GM19397 (cell line): Measurements from ENCODE around the gene RPS6KA4.

Experiments used
- ATAC-seq: cut with Tn5 transposase; IDR thresholded peaks from one replicate; pipeline ENCODE4 v1.9.1; 2021; ENCODE audit warnings: mild to moderate bottlenecking, moderate library complexity; ENCODE audit not compliant: unreplicated experiment

RPS6KA4 gene

DNA sequence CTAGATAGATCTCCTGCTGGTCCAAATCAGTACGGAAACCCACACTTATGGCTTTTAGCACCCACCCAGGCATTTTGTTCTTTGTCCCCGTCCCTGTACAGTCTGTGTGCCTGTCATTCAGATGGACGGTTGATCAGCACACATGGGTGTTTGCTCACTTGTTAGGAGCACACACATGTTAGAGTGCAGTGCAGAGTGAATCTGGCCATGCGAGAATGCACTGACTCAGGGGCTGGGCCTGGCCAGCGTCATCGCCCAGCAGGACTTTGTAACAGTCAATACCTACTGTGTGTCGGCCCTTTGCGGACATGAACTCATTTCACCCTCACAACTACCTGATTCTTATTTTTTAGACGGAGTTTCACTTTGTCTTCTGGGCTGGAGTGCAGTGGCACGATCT is 3.4 kb downstream of the RPS6KA4 start:
- ATAC-seq: no peak

DNA sequence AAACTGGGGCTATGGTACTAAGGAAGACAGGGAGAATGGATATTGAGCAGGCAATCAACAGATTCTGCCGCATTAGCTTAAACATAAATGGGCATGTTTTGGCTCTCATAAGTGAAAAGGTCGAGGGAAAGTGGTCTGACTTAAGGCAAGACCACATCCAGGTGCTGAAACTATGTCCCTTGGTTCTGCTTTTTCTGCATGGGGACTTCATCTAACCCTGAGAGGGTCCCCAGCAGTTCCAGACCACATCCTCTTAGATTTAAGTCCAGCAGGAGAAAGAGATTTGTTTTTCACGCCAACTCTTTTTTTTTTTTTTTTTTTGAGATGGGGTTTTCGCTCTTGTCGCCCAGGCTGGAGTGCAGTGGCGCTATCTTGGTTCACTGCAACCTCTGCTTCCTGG is 5.5 kb downstream of the RPS6KA4 start:
- no peak for ATAC-seq

DNA sequence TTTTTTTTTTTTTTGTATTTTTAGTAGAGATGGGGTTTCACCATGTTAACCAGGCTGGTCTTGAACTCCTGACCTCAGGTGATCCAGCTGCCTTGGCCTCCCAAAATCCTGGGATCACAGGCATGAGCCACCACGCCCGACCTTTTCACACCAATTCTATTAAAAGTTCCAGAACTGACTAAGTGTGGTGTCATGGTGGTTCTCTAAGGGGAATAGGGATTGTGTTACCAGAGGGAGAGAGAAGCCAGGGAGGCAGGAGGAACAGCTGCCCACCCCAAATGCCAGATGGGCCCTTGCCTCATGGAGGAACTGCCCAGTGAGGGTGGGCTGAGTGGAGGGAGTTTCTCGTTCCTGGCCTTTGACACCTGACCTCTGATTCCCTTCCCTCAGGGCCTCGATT is 5.9 kb downstream of the RPS6KA4 start:
- no peak for ATAC-seq

DNA sequence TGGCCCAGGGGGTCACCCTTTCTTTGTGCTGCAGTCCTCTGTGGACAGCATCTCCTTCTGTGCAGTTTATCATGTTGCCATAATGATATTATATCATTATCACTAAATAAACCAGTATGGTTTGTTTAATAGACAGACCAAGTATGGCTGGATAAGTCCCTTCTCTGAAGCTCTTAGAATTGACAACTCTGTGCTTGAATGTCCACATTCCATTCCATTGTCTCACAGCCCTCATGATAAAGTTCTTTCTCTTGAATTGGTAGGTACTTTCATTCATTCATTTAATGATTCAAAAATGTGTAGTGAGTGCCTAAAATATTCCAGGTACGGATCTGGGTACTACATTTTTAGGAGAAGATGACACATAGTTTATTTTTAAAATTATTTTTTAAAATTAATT is 7.8 kb downstream of the RPS6KA4 start:
- no peak for ATAC-seq

DNA sequence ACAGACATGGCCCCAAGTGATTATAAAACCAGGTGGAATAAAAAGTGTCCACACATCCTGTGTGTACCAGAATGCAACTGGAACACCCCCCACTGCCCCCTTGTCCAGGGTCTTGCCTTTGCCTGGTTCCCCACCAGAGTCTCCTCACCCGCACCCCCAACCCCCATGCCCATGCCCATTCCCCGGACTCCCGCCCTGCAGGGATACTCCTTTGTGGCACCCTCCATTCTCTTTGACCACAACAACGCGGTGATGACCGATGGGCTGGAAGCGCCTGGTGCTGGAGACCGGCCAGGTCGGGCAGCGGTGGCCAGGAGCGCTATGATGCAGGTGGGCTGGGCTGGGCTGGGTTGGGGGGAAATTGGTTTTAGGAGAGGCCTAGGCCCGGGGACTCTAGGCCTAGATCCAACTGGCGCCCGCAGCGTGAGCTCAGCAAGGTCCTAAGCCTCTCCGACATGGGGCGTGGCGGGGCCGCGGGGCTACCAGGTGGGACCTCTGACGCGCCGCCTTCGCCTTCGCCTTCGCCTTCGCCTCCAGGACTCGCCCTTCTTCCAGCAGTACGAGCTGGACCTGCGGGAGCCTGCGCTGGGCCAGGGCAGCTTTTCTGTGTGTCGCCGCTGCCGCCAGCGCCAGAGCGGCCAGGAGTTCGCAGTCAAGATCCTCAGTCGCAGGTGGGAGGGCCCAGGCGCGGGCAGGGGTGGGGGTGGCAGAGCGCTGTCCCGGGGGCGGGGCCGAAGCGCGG is 9.1 kb downstream of the RPS6KA4 start:
- ATAC-seq: no peak

DNA sequence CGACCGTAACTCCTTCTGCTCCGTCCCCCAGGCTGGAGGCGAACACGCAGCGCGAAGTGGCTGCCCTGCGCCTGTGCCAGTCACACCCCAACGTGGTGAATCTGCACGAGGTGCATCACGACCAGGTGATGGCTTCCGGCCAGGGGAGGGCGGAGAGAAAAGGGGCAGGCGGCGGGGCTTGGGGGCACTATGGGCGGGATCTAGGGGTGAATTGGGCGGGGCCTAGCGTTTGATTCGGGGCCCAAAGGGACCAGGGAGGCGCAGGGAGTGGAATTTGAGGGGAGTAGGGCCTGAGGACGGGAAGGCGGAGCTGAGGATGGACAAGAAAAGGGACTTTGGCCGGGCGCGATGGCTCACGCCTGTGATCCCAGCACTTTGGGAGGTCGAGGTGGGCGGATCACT is 9.7 kb downstream of the RPS6KA4 start:
- no peak for ATAC-seq

DNA sequence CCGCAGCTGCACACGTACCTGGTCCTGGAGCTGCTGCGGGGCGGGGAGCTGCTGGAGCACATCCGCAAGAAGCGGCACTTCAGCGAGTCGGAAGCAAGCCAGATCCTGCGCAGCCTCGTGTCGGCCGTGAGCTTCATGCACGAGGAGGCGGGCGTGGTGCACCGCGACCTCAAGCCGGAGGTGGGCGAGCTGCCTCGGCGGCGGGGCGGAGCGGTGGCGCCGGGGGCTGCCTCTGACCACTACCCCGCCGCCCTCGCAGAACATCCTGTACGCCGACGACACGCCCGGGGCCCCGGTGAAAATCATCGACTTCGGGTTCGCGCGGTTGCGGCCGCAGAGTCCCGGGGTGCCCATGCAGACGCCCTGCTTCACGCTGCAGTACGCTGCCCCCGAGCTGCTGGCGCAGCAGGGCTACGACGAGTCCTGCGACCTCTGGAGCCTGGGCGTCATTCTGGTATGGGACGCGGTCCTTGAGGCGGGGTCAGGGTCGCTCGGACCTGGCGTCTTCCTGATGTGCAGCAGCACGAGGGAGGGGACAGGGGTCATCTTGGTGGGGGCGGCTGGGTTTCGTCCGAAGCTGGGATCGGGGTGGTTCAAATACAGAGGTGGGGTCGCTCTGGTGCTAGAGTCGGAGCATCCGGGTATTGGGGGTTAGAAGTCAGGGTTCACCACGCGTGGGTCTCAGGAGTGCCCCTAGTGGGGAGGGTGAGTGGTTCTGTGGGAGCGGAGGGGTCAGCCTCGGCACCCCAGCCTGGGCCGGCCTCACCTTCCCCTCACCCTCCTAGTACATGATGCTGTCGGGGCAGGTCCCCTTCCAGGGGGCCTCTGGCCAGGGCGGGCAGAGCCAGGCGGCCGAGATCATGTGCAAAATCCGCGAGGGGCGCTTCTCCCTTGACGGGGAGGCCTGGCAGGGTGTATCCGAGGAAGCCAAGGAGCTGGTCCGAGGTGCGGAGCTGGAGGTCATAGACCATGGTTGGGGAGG is 10.8 kb downstream of the RPS6KA4 start:
- ATAC-seq: no peak

DNA sequence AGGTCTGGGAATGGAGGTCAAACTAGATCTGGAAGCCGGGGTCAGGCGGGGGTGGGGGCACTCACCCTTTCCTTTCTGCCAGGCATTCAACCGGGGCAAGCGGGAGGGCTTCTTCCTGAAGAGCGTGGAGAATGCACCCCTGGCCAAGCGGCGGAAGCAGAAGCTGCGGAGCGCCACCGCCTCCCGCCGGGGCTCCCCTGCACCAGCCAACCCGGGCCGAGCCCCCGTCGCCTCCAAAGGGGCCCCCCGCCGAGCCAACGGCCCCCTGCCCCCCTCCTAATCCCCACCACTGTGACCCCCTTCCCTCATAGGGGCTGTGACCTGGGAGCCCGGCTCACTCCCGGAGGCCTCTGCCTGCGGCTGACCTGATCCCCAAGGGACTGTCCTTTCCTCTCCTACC is 12.2 kb downstream of the RPS6KA4 start:
- ATAC-seq: no peak

DNA sequence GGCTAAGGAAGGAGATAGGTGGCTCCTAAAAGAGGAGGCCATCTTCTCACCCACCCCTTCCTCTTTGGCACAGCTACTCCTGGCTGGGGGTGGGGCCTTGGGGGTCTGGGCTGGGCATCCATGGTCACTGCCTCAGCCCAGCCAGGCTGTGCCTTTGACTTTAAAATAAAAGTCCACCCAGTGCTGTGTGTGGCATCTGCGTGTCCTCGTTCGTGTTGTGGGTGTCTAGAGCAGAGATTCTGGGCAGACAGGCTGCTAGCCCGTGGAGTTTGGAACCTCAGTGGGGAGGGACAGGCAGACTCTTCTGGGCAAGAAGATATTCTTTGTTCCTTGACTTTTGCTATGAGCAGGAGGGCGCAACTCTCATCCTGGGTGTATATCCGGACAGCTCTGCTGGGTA is 13.1 kb downstream of the RPS6KA4 start:
- ATAC-seq: no peak

DNA sequence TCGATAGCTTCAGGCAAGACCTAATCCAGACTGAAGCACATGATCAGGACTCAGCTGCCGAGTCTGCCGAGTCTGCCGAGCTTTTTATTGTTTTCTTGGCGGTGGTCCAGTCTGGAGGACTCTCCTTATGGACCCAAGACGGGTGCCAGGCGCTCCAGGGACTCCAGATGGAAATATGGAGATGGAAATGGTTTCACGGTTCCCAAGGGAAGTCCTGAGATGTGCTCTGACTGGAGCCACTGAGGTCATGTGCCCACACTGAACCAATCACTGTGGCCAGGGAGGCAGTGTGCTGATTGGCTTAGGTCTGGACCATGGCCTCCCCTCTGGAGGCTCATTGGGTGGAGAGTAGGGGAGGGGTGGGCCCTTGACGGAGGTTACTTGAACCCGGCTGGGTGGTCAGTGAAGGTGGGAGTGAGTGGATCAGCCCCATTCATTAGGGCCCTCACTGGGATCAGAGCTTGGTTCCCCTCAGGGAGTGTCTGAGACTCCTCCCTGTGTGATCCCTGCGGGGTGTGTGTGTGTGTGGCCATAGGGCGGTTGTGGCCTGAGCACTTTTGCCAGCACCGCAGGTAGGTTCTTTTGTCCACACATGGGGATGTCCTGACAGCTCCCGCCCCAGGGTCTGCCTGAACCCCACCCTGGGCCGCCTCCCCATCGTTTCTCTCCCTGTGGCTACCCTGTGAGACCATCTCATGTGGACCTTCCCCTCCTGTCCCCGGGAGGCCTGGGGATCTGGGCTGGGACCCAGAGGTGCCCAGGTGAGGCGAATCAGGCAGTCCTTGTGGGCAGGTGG is 14.0 kb downstream of the RPS6KA4 start:
- ATAC-seq: no peak

DNA sequence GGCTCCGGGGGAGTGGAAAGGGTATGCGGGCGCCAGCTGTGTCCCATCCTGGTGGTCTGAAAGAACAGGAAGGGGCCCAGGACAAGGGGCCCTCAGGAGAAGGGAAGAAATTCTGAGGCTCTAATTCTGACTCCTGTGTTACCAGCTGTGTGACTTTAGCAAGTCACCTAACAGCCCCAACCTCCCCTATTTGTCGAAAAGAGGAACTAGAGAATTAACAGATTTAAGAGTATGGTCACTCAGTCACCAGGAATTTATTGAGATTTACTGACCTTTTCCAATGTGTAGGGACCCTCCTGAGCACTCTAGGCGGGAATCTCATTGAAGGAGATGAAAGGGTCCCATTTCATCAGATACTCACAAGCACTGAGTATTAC is 14.6 kb downstream of the RPS6KA4 start:
- ATAC-seq: no peak

DNA sequence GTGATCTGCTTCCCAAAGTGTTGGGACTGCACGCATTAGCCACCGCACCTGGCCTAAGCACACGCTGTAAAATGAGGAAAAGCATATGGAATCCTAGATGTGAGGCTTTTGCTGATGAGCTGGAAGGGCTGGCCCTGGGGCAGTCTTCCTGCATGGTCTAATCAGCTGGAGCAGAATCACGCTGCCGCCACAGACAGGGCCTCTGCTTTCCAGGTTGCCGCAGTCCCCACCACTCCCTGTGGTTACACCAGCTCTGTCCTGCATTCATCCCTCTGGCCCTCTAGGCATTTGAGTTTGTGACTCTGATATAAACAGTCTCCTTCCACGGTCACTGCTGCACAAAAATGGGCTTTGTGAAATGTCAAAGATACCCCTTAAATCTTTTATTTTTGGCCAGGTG is 17.1 kb downstream of the RPS6KA4 start:
- no peak for ATAC-seq

DNA sequence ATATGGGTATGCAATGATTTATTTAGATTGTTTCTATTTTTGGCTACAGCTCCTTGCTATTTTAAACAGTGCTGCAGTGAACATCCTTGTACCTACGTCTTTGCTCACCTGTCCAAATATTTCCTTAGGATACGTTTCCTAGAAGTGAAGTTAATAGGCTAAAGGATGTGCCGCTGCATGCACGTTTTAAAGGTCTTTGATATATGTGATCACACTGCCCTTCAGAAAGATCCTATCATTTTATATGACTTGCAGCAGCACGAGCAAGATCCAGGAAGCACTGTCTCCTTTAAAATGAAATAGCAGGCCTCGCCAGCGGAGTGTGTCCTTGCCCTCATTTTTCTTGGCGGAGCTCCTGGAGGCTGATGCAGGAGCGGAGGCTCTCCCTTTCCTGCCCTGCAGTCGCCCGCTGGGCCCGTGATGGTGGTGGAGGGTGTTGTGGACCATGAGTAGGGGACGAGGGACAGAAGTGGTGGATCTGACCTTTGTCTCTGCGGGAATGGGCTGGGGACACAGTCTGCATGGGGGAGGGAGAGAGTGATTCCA is 19.4 kb downstream of the RPS6KA4 start:
- no peak for ATAC-seq

DNA sequence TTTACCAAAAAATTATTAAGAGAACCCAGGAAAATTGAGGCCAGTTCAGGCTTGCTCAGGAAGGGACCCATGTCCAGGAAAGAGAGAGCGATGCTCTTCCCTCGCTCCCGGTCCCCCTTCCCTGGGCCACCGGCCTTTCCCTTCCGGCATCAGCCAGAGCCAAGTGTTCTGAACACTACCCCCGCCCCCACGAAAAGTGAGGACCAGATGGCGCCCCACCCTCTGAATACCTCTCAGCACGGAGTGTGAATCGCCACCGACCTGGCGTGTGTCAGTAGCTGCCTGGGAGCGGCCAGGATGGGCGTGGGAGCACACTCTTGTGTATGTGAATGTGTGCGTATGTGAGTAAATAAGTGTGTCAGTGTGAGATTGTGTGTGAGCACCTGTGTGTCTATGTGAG is 20.2 kb downstream of the RPS6KA4 start:
- no peak for ATAC-seq

DNA sequence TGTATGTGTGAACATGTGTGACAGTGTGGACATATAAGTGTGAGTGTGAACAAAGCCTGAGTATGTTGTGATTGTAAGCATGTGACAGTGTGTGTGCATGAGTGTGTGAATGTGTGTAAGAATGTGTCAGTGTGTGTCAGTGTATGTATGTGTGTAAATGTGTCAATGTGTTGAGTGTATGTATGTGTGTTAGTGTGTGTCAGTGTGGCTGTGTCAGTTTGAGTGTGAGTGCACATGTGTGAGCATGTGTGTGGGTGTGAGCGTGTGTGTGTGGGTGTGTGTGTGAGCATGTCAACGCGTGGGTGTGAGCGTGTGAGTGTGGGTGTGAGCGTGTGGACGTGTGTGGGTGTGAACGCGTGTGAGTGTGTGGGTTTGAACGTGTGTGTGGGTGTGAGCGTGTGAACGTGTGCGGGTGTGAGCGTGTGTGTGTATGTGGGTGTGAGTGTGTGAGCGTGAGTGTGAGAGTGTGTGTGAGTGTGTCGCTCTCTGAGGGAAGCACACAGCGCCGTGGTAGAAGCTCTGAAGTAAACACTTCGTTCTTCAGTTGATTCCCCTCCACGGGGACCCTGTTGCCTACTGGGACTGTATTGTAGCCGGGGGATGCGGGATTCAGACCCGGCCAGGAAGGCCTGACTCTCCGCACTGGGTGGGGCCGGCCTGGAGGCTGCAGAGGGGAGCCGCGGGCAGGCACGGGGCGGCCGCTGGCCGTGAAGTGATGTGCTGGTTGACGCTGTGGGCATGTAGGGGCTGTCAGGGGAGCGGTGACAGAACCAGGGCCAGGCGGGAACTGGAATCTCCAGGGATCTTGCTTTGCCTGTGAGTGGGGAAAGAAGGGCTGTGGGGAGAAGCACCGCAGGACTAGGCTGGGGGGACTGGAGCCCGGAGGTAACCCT is 21.1 kb downstream of the RPS6KA4 start:
- no peak for ATAC-seq

DNA sequence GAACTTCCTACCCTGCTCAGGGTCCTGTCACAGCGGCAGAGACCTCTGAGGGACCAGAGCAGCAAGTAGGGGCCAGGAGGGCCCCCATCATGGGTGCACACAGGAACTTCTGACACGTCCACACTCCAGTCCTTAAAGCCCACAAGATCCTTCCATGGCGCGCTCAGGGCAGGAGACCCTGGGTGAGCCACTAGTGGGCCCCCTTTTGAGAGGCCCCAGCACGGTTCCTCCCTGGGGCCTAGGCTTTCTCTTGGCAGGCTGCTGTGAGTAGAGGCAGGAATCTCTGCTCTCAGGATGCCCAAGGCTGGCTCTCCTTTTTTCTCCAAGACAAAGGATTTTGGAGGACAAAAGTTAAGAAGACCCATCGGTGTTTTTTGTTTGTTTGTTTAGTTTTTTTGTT is 22.4 kb downstream of the RPS6KA4 start:
- no peak for ATAC-seq

DNA sequence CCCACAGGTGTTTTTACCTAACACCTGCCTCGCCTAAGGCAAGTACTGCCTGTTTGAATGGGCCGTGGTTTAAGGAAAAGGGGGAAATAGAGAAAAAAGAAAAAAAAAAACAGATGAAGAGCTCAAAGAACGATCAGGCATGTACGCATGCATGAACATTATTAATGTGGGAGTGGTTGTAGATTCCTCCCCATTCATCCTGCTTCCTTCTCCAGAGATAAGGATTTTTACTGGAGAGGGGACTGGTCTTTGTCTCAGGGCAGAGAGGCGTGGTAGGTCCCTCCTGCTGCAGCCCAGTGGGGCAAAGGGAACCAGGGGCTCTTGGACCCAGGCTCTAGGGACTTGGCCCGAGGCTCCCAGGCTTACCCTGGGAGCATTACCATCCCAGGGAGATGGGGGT is 23.1 kb downstream of the RPS6KA4 start:
- no peak for ATAC-seq

DNA sequence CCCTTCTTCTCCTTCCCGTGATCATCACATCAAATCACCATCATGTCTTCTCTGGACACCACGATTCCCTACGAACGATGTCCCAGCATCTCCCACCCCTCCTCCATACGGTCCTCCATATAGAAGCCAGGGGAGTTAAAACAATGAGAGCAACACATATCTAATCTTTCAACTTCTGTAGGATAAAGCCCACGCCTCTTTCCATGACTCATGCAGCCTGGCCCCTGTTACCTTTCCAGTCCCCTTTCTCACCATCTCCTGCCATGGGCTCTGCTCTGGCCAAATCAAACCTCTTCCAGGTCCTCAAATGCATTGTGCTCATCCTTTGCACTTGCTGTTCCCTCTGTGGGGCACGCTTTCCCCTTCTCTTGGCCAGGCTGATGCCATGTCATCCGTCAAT is 23.6 kb downstream of the RPS6KA4 start:
- ATAC-seq: no peak

DNA sequence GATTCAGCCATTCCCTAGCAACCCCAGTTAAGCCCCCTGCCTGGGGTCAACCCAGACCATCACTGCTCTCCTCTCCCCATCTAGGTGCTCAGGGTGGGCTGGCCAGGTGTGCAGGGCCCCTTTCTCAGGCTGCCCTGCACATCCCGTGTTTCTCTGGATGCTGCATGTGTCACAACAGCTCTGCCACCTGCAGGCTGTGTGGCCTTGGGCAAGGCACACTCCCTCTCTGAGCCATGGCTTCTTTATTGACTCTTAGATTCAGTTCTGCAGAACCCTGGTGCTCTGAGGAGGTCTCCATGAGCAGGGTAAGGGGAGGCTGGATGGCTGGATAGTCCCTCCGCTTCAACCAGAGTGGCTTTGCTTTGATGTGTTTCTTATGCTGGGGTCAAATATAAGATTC is 24.6 kb downstream of the RPS6KA4 start:
- ATAC-seq: no peak
